NCI-H2081 (cell line): ENCODE results near the gene CLDN19.

Experiments used
- DNase-seq, 2 experiments: peaks; one replicate each; lab custom pipeline; 2025; lab: John Stamatoyannopoulos, UW

The CLDN19 gene

GRCh38 chr1:42739753-42740700, at the start of gene CLDN19:
TSS of gene CLDN19 (minus strand) at chr1:42740236. CDS start at chr1:42740063, 173 bp downstream.
- no peak for DNase-seq

- DNase-seq, result no peak
Observed at GRCh38 chr1:42788021-42788420, 48.0 kb upstream of the CLDN19 start.

- DNase-seq, result no peak
Observed at GRCh38 chr1:42786097-42786496, 46.1 kb upstream of the CLDN19 start.

DNA sequence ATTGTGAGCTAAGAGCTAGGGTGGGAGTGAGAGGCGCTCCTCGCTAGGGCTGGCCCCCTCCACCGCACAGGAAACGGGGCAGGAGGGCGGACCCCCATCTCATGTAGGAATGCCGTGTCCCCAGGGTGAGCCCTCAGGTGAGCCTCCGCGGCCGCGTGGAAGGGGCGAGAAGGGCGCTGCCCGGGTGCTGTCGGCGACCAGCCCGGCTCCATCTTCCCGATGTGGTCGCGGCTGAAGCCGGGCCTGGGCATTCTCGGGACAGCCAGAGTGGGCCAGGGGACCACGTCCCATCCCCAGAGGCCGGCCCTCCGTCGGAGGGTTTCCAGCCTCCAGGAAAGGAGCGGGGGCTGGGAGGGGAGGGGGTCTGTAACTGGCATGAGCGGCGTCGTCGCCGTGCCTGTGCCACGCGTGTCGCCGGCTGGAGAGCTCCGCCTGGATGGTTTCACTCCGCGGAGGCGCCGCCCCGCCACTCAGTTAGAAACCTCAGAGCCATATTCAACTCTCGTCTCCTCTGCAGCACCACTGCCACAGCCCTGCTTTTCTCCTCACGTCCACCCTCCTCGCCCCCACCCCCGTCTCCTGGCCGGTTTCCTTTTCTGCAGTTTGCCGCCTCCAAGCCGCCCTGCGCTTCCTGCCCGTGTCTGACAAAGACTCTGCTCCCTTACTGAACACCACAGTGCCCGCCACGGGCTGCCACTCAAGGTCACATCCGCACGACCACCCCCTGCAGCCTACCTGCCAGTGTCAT, 45.1 kb upstream of the CLDN19 start, which contains the start of gene TMEM269:
Gene TMEM269, plus strand, starts transcription at position 46 of the 748 bp plus-strand sequence. CDS start 4,903 bp downstream, outside the sequence.
- DNase-seq, result no peak

DNA sequence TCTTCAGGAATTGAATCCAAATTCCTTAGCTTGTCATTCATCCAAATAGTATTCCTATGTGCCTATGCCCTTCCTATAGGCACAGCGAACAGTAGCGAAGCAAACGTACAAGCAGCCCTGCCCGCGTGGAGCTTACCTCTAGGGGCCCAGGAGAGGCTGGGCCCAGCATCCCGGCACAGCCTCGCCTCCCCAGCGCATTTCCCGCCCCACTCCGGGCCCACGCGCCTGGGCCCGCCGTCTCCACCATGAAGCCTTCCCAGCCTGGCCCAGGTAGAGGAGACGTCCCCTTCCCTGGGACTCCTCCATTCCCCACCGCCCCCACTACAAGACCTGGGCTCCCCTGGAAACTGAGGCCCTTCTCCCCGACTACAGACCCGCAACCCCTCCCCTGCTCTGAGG, 44.5 kb upstream of the CLDN19 start:
- DNase-seq, result no peak

GRCh38 chr1:42783092-42783491, 43.1 kb upstream of the CLDN19 start:
- DNase-seq, result no peak

DNA sequence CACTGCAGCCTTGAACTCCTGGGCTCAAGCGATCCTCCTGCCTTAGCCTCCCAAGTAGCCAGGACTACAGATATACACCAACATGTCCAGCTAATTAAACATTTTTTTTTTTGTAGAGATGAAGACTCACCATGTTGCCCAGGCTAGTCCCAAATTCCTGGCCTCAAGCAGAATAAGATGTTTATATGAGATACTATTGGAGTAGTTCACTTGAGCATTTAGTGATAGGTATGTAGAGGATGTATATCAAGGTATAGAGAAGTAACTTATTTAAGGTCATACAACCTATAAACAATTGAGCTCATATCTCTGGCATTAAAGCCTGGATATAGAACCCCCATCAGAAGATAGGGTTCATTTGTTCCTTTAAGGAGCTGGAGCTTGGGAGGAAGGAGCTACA, 40.1 kb upstream of the CLDN19 start:
- no peak for DNase-seq

GRCh38 chr1:42779725-42780124, 39.7 kb upstream of the CLDN19 start:
- no peak for DNase-seq

DNA sequence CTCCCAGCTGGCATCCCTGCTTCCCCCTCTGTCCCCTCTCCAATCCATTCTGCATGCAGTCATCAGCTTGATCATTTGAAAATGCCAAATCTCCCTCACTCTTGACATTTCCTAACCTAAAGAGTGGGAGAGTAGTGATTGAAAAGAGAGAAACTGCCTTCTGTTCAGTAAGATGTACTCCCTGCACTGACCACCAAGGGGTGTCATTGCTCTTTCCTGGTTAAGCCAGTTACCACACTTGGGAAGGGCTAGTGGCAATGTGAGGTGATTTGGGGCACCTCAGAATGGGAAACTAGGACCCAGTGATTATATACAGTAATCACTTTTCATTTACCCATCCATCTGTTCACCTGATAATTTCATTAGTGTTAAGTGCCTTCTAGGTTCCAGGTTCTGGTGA, 37.8 kb upstream of the CLDN19 start:
- peak; percentile 45 to 62 for DNase-seq

DNA sequence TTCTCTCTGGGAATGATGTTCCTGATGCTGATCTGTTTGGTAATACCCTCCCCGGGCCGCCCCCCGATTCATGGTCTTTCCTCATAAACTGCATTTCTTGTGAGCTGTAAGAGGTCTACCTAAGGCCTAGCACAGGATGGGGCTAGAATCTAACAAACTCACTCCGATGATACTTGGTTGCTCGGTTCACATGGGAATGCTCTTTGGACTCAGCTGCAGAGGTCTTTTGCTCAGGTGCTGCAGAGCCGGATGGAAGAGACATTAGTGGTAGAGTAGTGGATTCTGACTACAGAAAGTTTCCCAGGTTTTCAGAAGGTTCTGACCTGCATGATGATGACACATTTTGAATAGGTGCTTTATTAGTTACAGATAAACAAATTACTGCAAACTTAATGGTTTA, 36.5 kb upstream of the CLDN19 start:
- no peak for DNase-seq

DNA sequence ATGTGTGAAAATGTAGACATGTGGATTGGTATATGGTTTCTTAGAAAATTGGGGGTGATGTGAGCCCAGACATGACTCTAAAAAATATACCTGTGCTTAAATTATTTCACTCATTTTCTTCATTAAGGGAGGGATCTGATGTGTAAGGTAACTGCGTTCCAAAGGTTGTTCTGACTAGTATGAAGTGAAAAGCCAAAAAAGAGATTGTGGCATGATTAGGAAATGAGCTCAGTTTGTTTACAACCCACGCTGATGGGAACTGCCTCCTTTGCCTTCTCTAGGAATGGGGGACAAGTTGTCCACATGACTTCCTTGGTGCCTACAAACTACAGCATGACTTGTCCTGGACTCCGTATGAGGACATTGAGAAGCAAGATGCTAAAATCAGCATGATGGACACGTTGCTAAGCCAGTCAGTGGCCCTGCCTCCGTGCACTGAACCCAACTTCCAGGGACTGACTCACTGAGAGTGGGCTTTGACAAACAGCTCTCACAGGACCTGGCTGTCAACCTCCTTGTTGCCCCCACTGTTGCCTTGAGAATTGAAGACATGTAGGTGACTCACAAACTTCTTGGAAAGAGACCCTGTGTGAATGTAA, 35.0 kb upstream of the CLDN19 start:
- no peak for DNase-seq

DNA sequence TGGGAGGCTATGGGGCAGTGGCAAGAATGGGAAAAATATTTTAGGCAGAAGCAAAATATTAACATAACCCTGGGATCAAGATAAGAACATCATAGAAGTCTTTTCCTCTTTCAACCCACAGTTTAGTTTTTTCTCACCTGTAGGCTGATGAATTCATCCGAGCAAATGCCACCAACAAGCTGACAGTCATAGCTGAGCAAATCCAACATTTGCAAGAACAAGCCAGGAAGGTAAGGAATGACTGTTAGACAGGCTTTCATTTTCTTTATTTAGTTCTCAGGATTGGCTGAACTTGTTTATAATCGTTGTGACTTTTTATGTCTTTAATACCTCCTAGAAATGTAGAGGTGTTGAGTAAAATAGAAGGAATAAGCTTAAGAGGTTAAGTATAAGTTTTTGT, 33.4 kb upstream of the CLDN19 start:
- no peak for DNase-seq

GRCh38 chr1:42769811-42770210, 29.8 kb upstream of the CLDN19 start:
- DNase-seq, result no peak

DNA sequence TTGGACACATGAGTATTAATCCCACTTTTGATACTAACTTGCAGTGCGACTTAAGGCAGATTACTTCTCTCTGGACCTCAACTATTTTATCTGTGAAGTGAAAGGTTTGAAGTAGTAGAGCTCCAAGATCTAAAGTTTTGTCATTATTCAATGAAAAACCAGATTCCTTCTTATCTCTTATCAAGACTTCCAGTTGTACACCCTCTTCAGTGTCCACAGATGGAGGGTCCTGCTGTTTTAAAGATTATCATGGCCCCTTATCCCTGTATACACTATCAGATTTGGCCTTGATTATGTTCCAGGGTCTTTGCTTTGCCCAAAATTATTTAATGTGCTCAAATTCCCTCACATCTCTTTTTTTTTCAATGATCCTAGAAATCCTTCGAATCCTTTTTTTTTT, 28.1 kb upstream of the CLDN19 start:
- no peak for DNase-seq

DNA sequence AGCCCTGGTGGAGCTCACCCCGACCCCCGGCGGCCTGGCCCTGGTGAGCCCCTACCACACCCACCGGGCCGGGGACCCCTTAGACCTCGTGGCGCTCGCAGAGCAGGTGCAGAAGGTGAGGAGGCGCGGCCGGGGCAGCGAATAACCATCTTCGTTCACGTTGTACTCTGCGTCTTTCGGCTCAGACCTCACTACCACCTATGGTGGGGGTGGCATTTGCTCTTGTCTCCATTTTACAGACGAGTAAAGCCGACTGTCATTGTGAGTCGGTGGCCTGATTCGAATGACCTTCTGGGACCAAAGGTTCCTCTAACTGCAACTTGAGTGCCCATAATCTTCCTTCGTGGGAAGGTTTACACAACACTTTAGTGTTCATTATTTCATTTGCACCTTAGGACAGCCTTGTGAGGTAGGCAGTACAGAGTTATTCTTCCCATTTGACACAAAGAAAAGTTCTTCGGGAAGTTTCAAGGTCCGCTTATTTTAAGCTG, 27.5 kb upstream of the CLDN19 start:
- peak in 1 of 2 experiments; percentile 70 for DNase-seq

DNA sequence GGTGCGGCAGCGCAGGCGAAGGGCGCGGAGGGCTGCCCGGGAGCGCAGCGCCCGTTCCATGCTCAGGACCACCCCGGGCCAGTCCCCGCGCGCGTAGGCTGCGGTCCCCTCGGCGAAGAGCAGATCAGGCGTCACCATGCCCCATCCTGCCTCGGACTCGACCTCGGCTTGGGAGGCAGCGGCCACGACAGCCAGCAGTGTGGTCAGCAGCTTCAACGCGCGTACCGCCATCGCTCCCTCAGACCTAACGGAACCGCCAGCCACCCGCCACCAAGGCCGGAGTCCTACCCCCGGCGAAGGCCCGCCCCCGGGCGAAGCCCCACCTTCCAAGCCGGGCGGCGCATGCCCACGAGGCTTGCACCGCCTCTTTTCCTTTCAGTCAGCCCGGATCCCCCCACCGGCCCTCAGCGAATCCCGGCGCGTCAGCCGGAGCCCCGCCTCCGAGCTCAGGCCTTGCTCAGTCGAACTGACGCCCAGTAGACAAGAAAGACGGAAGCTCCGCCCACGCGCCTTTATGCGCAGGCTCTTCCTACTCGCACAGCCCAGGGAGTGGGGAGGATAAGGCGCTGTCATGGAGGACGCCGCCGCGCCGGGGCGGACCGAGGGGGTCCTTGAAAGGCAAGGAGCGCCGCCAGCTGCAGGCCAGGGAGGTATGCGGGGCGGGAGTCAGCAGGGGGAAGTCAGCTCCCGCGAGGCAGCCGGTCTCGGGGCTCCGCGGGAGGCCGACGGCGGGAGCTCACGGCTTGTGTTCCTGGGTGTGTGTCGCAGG, 26.9 kb upstream of the CLDN19 start, which contains the start of the genes C1orf50 and P3H1:
Gene C1orf50, plus strand, starts transcription at position 509 of the 769 bp plus-strand sequence. Its CDS starts 63 bp downstream, at position 572.
Gene P3H1, minus strand, starts transcription at position 288 of the 769 bp plus-strand sequence. Its CDS starts 57 bp downstream, at position 231.
- DNase-seq, result peak; percentile 100

DNA sequence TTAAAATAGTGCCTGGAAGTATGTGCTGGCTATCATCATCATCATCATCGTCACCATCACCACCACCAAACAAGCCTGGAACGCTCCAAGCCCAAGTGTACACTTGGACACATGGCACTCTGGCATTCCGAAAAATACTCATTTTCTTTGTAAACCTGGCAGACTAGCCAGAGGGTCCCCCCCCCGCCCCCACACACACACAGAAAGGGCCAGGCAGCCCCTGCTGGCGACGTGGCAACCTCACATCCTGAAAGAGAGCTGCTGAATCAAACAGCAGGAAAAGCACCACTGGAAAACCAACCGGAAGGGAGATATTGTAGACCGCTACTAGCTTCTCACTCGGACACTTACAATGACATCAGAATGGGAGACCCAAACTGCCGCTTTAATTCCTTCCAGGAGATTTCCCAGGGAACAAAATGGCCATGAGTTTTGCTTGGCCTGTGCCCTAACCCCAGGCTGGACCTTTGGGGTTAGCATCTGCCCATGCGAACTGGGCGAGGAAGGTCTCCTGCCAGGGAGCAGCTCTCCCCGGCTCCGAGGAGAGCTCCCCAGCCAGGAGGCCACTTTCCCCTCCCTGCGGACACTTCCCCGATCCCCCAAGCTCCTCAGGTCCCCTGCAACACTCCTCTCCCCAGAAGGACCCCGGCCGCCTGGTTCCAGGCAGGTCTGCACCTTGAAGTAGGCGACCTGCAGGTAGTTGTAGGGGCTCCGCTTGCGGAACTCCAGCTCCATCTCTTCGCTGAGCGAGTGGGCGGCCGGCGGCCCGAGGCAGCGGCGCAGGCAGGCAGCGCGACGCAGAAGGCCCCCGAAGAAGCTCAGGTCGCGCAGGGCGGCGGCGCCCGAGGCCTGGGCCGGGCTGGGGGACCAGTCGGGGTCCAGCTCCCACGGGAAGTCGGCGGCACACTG, 26.1 kb upstream of the CLDN19 start:
- peak; percentile 65 to 80 for DNase-seq

- DNase-seq, result no peak
Observed at GRCh38 chr1:42765269-42765668, 25.2 kb upstream of the CLDN19 start.

DNA sequence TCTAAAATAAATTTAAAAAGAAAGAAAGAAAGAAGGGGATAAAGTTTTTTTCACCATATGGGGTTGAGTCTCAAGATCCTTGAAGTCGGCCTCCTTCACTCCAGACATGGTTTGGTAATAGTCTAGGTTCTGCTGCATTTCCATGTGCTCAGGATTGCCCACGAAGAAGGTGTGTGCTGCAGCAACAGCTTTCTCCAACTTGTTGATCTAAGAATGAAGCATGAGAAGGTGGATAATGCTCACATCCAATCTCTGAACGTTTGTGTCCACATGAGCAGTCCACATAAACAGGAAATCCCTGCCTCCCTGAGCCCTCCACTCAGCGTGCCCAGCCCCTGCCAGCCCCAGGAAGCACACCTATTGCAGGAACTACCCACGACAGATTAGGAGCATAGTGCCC, 22.2 kb upstream of the CLDN19 start:
- DNase-seq, result no peak

GRCh38 chr1:42761567-42761966, 21.5 kb upstream of the CLDN19 start:
- no peak for DNase-seq
